ENCODE results near the gene STOML2. TPM values are rescaled to one million over a fixed set of nuclear protein-coding genes. Genes with fewer than 3 reads are reported as not detected.

The STOML2 gene
- total and polyA plus RNA-seq, 9 of the 15 experiments (the other 6 are each of a cell fraction or from before 2014, with no cell fraction given) = 110 to 220 (median 174) TPM

- no peak for TF ChIP-seq HDAC3 (IDR thresholded peaks at IDR 0.05; ENCODE audit: borderline replicate concordance, partially characterized antibody)
- peak; percentile 25 for TF ChIP-seq HNRNPLL (IDR thresholded peaks at IDR 0.05; ENCODE audit: low read depth, low read length, poor library complexity, severe bottlenecking)
- TF ChIP-seq ATF3 (IDR thresholded peaks at IDR 0.05) = peak; percentile 36; the same call in 1 of the 2 replicates
- no peak for TF ChIP-seq ATF3 (CRISPR knock-in tag; conservative IDR thresholded peaks at IDR 0.05)
- TF ChIP-seq CREM (IDR thresholded peaks at IDR 0.05; ENCODE audit: low read depth) = 0 out of 2 replicates have a peak, but pooled peaks have one; percentile 5
- TF ChIP-seq ID3 (CRISPR knock-in tag; IDR thresholded peaks at IDR 0.05) = no peak
- TF ChIP-seq ID3 (tag; IDR thresholded peaks at IDR 0.05) = no peak
- TF ChIP-seq ZBTB12 (CRISPR knock-in tag; IDR thresholded peaks at IDR 0.05) = no peak
- no peak for TF ChIP-seq CEBPZ (IDR thresholded peaks at IDR 0.05; ENCODE audit: borderline replicate concordance, low read depth, low read length)
- TF ChIP-seq BCOR (IDR thresholded peaks at IDR 0.05) = no peak
- 0 out of 2 replicates have a peak, but pooled peaks have one; percentile 30 for TF ChIP-seq ATF7 (IDR thresholded peaks at IDR 0.05)
- TF ChIP-seq CREB5 (CRISPR knock-in tag; IDR thresholded peaks at IDR 0.05) = no peak
- TF ChIP-seq PHF8 (IDR thresholded peaks at IDR 0.05; ENCODE audit: borderline replicate concordance, low read length) = peak; percentile 60; the same call in 1 of the 2 replicates
- peak; percentile 21 for TF ChIP-seq RBBP5 (IDR thresholded peaks at IDR 0.05; ENCODE audit: borderline replicate concordance, insufficient read depth, low read length, poor library complexity, severe bottlenecking)
- peak; percentile 35; the same call in 1 of the 2 replicates for TF ChIP-seq CREB1 (IDR thresholded peaks at IDR 0.05)
- 0 out of 2 replicates have a peak, but pooled peaks have one; percentile 34 for TF ChIP-seq CREB1 (CRISPR knock-in tag; IDR thresholded peaks at IDR 0.05)
Observed at GRCh38 chr9:35115680-35116538, 13.0 kb upstream of the STOML2 start, which contains the start of gene ATOSB (continued).
